NCI-H1694 (cell line): Measurements from ENCODE around the gene TRABD.
"Not testable (repeated sequence)": the region's sequence is repeated elsewhere in the genome, so short reads cannot be mapped to it uniquely, and the experiment has no call there.

Experiments used
- DNase-seq: peaks from one replicate; lab custom pipeline; 2025; lab: John Stamatoyannopoulos, UW

Gene TRABD

GRCh38 chr22:50201191-50202129 lies 15.7 kb downstream of the TRABD start:
- DNase-seq: no peak

- no peak for DNase-seq
These were observed 16.5 kb downstream of the TRABD start for GRCh38 chr22:50202130-50202666.

- DNase-seq: no peak
These were observed 17.6 kb downstream of the TRABD start for GRCh38 chr22:50203288-50203687.

GRCh38 chr22:50204571-50204970 lies 18.9 kb downstream of the TRABD start:
- DNase-seq: no peak

GRCh38 chr22:50204998-50205397 lies 19.3 kb downstream of the TRABD start:
- not testable (repeated sequence) for DNase-seq

- no peak for DNase-seq
These were observed 20.3 kb downstream of the TRABD start for GRCh38 chr22:50205781-50206569.

- DNase-seq: no peak
These were observed 20.9 kb downstream of the TRABD start for GRCh38 chr22:50206599-50206998.

- no peak for DNase-seq
These were observed 21.8 kb downstream of the TRABD start for GRCh38 chr22:50207383-50208140.

- no peak for DNase-seq
These were observed 22.8 kb downstream of the TRABD start for GRCh38 chr22:50208430-50208938.

- no peak for DNase-seq
These were observed 23.5 kb downstream of the TRABD start for GRCh38 chr22:50208939-50209892.

GRCh38 chr22:50209893-50210292 lies 24.2 kb downstream of the TRABD start:
- peak; percentile 67 for DNase-seq

- DNase-seq: no peak
These were observed 24.8 kb downstream of the TRABD start for GRCh38 chr22:50210378-50211139.

- no peak for DNase-seq
These were observed 25.4 kb downstream of the TRABD start for GRCh38 chr22:50211147-50211546.

- no peak for DNase-seq
These were observed 27.6 kb downstream of the TRABD start for GRCh38 chr22:50213263-50213662.

- no peak for DNase-seq
These were observed 29.8 kb downstream of the TRABD start for GRCh38 chr22:50215297-50216054.

GRCh38 chr22:50216055-50216683 lies 30.5 kb downstream of the TRABD start:
- DNase-seq: no peak

GRCh38 chr22:50216684-50217520 lies 31.2 kb downstream of the TRABD start:
- DNase-seq: no peak
